Progenitor cell of endocrine pancreas (in vitro differentiated cells): Measurements from ENCODE around the gene HIVEP3. TPM values are rescaled to one million over a fixed set of nuclear protein-coding genes. Genes with fewer than 3 reads are reported as not detected.

Experiments used
- DNase-seq: peaks from one replicate; pipeline ENCODE4 v3.0.0; 2021; ENCODE audit warnings: low spot score; ENCODE audit not compliant: unreplicated experiment
- H3K27ac Mint-ChIP-seq: 2 replicates; pipeline ENCODE4 v1.8.0; 2021; ENCODE audit warnings: mild to moderate bottlenecking, moderate library complexity, mixed read lengths
- H3K27me3 Mint-ChIP-seq: 2 replicates; pipeline ENCODE4 v1.8.0; 2021; ENCODE audit warnings: mixed read lengths
- H3K36me3 Mint-ChIP-seq: 2 replicates; pipeline ENCODE4 v1.8.0; 2022; ENCODE audit warnings: mixed read lengths; ENCODE audit not compliant: insufficient read depth
- H3K4me1 Mint-ChIP-seq: 2 replicates; pipeline ENCODE4 v1.8.0; 2021; ENCODE audit warnings: low read depth, mixed read lengths
- H3K4me3 Mint-ChIP-seq: 2 replicates; pipeline ENCODE4 v1.8.0; 2021; ENCODE audit warnings: low read depth, mild to moderate bottlenecking, moderate library complexity, mixed read lengths
- H3K9me3 Mint-ChIP-seq: 2 replicates; pipeline ENCODE4 v1.8.0; 2021; ENCODE audit warnings: low read depth, mixed read lengths
- total RNA-seq: library from RNA; stranded (reverse); gene quantifications from 2 replicates; pipeline ENCODE4 v1.2.1, GENCODE V29; 2021
- TF ChIP-seq, protein P1 (sequence below): fragments of 200-600 bp; sonication (generic); IDR thresholded peaks from one replicate; pipeline ENCODE4 v1.5.0; 2021; ENCODE audit warnings: antibody characterized with exemption, mild to moderate bottlenecking; ENCODE audit not compliant: unreplicated experiment

HIVEP3 gene
- total RNA-seq, 1 donor from 2014 or later = 1.1 TPM

DNA sequence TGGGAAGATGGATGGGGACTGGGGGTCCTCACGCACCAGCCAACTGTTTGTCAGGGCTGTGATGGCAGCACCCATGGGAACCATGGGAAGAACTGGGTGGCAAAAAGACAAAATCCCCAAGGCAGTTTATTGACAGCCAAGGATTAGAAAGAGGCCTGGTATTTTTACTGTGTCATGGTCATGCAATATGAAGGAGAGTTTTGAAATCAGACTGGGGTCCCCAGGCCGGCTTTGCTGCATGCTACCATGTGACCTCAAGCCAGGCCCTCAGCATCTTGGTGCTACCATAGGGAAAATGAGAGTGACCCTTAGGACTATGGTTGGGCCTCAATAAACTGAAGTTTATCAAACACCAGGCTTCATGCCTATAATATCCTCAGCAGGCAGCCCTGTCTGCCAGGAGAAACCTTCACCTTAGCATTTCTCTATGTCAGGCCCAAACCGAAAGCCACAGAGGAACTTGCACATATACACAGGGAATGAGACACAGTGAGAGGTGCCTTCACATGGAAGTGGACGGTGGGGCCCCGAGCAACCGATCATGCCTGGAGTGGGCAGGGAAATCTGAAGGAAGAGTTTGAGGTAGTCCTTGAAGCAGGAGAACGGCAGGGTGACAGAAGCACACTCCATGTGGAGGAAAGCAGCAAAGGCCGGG is 203.2 kb downstream of the HIVEP3 start:
- Mint-ChIP-seq H3K27ac (no peak overlapping the region), H3K27me3 (peaks cover 7% of the 10 kb centered on the region), H3K36me3 (no peaks in the 10 kb centered on the region), H3K4me1 (peaks cover 5% of the 10 kb centered on the region), H3K9me3 (no peaks in the 10 kb centered on the region), H3K4me3 (no peak overlapping the region)
- DNase-seq = no peak
- TF ChIP-seq, protein P1, sequence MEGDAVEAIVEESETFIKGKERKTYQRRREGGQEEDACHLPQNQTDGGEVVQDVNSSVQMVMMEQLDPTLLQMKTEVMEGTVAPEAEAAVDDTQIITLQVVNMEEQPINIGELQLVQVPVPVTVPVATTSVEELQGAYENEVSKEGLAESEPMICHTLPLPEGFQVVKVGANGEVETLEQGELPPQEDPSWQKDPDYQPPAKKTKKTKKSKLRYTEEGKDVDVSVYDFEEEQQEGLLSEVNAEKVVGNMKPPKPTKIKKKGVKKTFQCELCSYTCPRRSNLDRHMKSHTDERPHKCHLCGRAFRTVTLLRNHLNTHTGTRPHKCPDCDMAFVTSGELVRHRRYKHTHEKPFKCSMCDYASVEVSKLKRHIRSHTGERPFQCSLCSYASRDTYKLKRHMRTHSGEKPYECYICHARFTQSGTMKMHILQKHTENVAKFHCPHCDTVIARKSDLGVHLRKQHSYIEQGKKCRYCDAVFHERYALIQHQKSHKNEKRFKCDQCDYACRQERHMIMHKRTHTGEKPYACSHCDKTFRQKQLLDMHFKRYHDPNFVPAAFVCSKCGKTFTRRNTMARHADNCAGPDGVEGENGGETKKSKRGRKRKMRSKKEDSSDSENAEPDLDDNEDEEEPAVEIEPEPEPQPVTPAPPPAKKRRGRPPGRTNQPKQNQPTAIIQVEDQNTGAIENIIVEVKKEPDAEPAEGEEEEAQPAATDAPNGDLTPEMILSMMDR = no peak

GRCh38 chr1:41714638-41715389 is 203.9 kb downstream of the HIVEP3 start:
- H3K4me1 Mint-ChIP-seq = peaks cover 5% of the 10 kb centered on the region
- H3K36me3 Mint-ChIP-seq = no peaks in the 10 kb centered on the region
- H3K9me3 Mint-ChIP-seq = no peaks in the 10 kb centered on the region
- no peak for DNase-seq
- no peak overlapping the region for H3K27ac Mint-ChIP-seq
- TF ChIP-seq, protein P1 = no peak
- peaks cover 10% of the 10 kb centered on the region for H3K27me3 Mint-ChIP-seq
- H3K4me3 Mint-ChIP-seq = no peak overlapping the region

DNA sequence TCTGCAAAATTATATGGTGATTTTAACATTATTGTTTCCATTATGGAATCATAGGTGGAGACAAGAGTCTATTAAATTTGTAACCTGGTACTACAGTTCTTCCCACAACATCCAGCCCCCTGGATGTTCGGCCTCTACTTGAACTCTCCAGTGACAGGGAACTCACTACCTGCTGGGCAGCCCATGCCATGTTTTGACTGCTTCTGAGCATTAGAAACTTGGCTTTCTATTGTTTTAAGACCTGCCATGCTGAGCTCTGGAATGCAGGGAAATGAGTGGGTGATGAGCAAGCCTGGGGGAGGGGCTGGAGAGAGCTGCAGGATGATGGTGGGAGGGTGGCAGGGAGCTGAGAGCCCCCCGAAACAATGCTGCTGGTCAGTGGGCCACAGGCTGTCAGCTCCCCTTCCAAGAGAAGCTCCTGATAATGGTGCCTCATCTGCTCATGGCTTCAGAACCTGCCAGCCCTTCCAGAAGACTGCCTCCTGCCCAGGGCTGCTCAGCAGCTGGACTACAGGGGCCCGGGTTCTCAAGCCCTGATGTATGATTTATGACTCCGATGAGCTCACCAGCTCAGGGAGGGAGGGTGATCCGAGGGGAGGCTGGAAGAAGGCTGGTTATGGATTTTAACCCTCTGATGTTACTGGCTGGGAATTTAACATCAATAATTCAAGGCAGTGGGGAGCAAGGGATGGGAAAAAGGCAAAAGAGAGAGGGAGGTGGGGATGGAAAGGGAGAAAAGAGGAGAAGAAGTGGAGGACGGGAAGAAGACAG is 205.0 kb downstream of the HIVEP3 start:
- TF ChIP-seq, protein P1 = no peak
- H3K36me3 Mint-ChIP-seq = no peaks in the 10 kb centered on the region
- H3K27me3 Mint-ChIP-seq = peaks cover 10% of the 10 kb centered on the region
- peak overlapping the region; percentile 29 for H3K27ac Mint-ChIP-seq
- no peaks in the 10 kb centered on the region for H3K9me3 Mint-ChIP-seq
- H3K4me1 Mint-ChIP-seq = peaks cover 5% of the 10 kb centered on the region
- no peak overlapping the region for H3K4me3 Mint-ChIP-seq
- DNase-seq = no peak

DNA sequence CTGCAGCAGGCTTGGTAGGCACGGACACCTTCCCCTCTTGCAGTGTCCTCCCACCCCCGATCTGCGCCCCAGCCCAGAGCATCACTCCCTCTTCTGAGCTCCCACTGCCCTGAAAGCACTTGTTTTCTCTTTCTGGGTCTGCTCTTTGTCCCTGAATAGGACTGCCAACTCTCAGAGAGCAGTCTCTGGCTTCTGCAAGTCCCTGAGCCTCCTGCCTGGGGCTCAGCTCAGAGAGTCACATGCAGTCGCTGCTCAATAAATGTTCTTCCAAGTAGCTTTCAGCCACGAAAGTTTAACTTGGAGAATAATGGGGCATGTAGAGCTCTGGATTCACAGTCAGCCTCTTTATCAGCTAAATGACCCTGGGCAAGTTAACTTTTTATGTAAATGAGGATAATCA is 205.6 kb downstream of the HIVEP3 start:
- TF ChIP-seq, protein P1 = no peak
- H3K4me1 Mint-ChIP-seq = peaks cover 5% of the 10 kb centered on the region
- no peaks in the 10 kb centered on the region for H3K9me3 Mint-ChIP-seq
- peak overlapping the region; percentile 52 for H3K27ac Mint-ChIP-seq
- H3K27me3 Mint-ChIP-seq = peaks cover 14% of the 10 kb centered on the region
- no peak for DNase-seq
- H3K4me3 Mint-ChIP-seq = no peak overlapping the region
- no peaks in the 10 kb centered on the region for H3K36me3 Mint-ChIP-seq

GRCh38 chr1:41712695-41713094 is 206.0 kb downstream of the HIVEP3 start:
- Mint-ChIP-seq H3K36me3 (no peaks in the 10 kb centered on the region), H3K27me3 (peaks cover 14% of the 10 kb centered on the region), H3K9me3 (no peaks in the 10 kb centered on the region), H3K4me3 (no peak overlapping the region), H3K4me1 (peaks cover 5% of the 10 kb centered on the region), H3K27ac (no peak overlapping the region)
- no peak for DNase-seq
- TF ChIP-seq, protein P1 = no peak
